ENCODE data around the gene AMBRA1.

Gene AMBRA1

GRCh38 chr11:46574656-46575055, 19.2 kb downstream of the AMBRA1 start:
- no peak for DNase-seq

GRCh38 chr11:46570790-46571398, 22.9 kb downstream of the AMBRA1 start:
- DNase-seq: no peak

- DNase-seq: no peak
Measured at GRCh38 chr11:46565232-46565840, 28.5 kb downstream of the AMBRA1 start.

GRCh38 chr11:46564459-46564858, 29.4 kb downstream of the AMBRA1 start:
- no peak for DNase-seq

- no peak for DNase-seq
Measured at GRCh38 chr11:46562527-46562926, 31.3 kb downstream of the AMBRA1 start.

GRCh38 chr11:46560300-46560991, 33.4 kb downstream of the AMBRA1 start:
- DNase-seq: peak; percentile 58

- DNase-seq: no peak
Measured at GRCh38 chr11:46559815-46560214, 34.0 kb downstream of the AMBRA1 start.

- DNase-seq: no peak
Measured at GRCh38 chr11:46557684-46558151, 36.1 kb downstream of the AMBRA1 start.

- DNase-seq: no peak
Measured at GRCh38 chr11:46555267-46556054, 38.4 kb downstream of the AMBRA1 start.

- peak; percentile 69 for DNase-seq
Measured at GRCh38 chr11:46554213-46555147, 39.3 kb downstream of the AMBRA1 start.

GRCh38 chr11:46553814-46554212, 40.0 kb downstream of the AMBRA1 start:
- no peak for DNase-seq

GRCh38 chr11:46551261-46551660, 42.6 kb downstream of the AMBRA1 start:
- DNase-seq: no peak

GRCh38 chr11:46547579-46547978, 46.2 kb downstream of the AMBRA1 start:
- no peak for DNase-seq

GRCh38 chr11:46543564-46543963, 50.3 kb downstream of the AMBRA1 start:
- no peak for DNase-seq

GRCh38 chr11:46541593-46542371, 52.0 kb downstream of the AMBRA1 start:
- no peak for DNase-seq

GRCh38 chr11:46540807-46541206, 53.0 kb downstream of the AMBRA1 start:
- no peak for DNase-seq

GRCh38 chr11:46537537-46538295, 56.1 kb downstream of the AMBRA1 start:
- DNase-seq: peak; percentile 61

GRCh38 chr11:46537121-46537520, 56.7 kb downstream of the AMBRA1 start:
- no peak for DNase-seq

GRCh38 chr11:46535688-46536087, 58.1 kb downstream of the AMBRA1 start:
- no peak for DNase-seq

- no peak for DNase-seq
Measured at GRCh38 chr11:46534711-46535110, 59.1 kb downstream of the AMBRA1 start.

Measured in inflammatory macrophage treated with lipopolysaccharide for 4 hours (primary cell).